Left cardiac atrium (tissue), 4 donors: Measurements from ENCODE around the gene DGCR6L. TPM values are rescaled to one million over a fixed set of nuclear protein-coding genes. Genes with fewer than 3 reads are reported as not detected.
"Not testable (repeated sequence)": the region's sequence is repeated elsewhere in the genome, so short reads cannot be mapped to it uniquely, and the experiment has no call there.

Experiments used
- ATAC-seq, 2 donors: fragments of 200-7000 bp; cut with Tn5 transposase; one replicate each; pipeline ENCODE4 v1.9.1; 2020; ENCODE audit warnings: mild to moderate bottlenecking in 2 of 2, moderate library complexity in 2 of 2
- DNase-seq: peaks from one replicate; pipeline ENCODE4 v3.0.0-alpha.2; 2020
- intact Hi-C, 2 donors: fragments of 100-400 bp; cut with DNase I; formaldehyde crosslinking; loops; one replicate each; pipeline versions ENCODE4 v1.14.1 to v1.15.1; 2022 to 2023
- total RNA-seq, 2 donors: library from RNA; stranded (reverse); fragmentation: NEBNext Ultra II Directional; extraction: Animal tissue kit (Norgen Biotek cat#: 25700); gene quantifications; one replicate each; pipeline ENCODE4 v1.2.1, GENCODE V29; 2021
- donor health status: DM: no; HTN: yes; CAD: no.
- donor health status: DM: no; HTN: yes; CAD: no; lungs with severe emphysema.
- donor health status: DM: yes; HTN: yes; CAD: no.
- donor health status: Dilated cardiomyopathy.

DGCR6L gene
- total RNA-seq, 2 donors from 2014 or later: 35.1 to 41.3 TPM

- intact Hi-C loops: no loop called here
- no peak for ATAC-seq
- no peak for DNase-seq
Observed at GRCh38 chr22:20282901-20283673, 36.8 kb downstream of the DGCR6L start.

- DNase-seq (no peak), ATAC-seq (no peak)
- intact Hi-C loops: no loop called here
Observed at GRCh38 chr22:20281891-20282290, 38.0 kb downstream of the DGCR6L start.

GRCh38 chr22:20281473-20281872, 38.4 kb downstream of the DGCR6L start:
- DNase-seq, intact Hi-C loops, ATAC-seq: not testable (repeated sequence)

- no peak for ATAC-seq
- intact Hi-C loops: no loop called here
- no peak for DNase-seq
Observed at GRCh38 chr22:20280866-20281265, 39.0 kb downstream of the DGCR6L start.

GRCh38 chr22:20280163-20280562, 39.7 kb downstream of the DGCR6L start:
- intact Hi-C loops, DNase-seq, ATAC-seq: not testable (repeated sequence)

- ATAC-seq: no peak
- DNase-seq: no peak
- intact Hi-C loops: no loop called here
Observed at GRCh38 chr22:20279662-20280134, 40.2 kb downstream of the DGCR6L start.

GRCh38 chr22:20278726-20279490, 41.0 kb downstream of the DGCR6L start:
- ATAC-seq, intact Hi-C loops, DNase-seq: not testable (repeated sequence)

GRCh38 chr22:20277936-20278635, 41.8 kb downstream of the DGCR6L start:
- intact Hi-C loops: not testable (repeated sequence)

GRCh38 chr22:20276468-20276867, 43.4 kb downstream of the DGCR6L start:
- intact Hi-C loops: no loop called here
- DNase-seq (no peak), ATAC-seq (no peak)

More at GRCh38 chr22:20277936-20278635, 41.8 kb downstream of the DGCR6L start:
- not testable (repeated sequence) for DNase-seq, ATAC-seq

GRCh38 chr22:20275836-20276235, 44.0 kb downstream of the DGCR6L start:
- DNase-seq: no peak
- ATAC-seq: no peak
- intact Hi-C loops: no loop called here

- DNase-seq: not testable (repeated sequence)
Observed at GRCh38 chr22:20275325-20275724, 44.5 kb downstream of the DGCR6L start.

GRCh38 chr22:20274374-20274773, 45.5 kb downstream of the DGCR6L start:
- not testable (repeated sequence) for DNase-seq, ATAC-seq
- intact Hi-C loops: loop anchor here in 1 of 2 donors (5.0 kb wide), 1 partner anchor 102 kb away; no protein-coding TSS in a partner anchor

More at GRCh38 chr22:20275325-20275724, 44.5 kb downstream of the DGCR6L start:
- ATAC-seq, intact Hi-C loops: not testable (repeated sequence)

- ATAC-seq (peak in 1 of 2 donors; percentile 20), DNase-seq (no peak)
- intact Hi-C loops: loop anchor here in 1 of 2 donors (5.0 kb wide), 1 partner anchor 101 kb away; no protein-coding TSS in a partner anchor
Observed at GRCh38 chr22:20273758-20274181, 46.1 kb downstream of the DGCR6L start.

- DNase-seq: no peak
- intact Hi-C loops: loop anchor here in 1 of 2 donors (5.0 kb wide), 1 partner anchor 100 kb away; no protein-coding TSS in a partner anchor
- ATAC-seq: no peak
Observed at GRCh38 chr22:20272700-20273099, 47.2 kb downstream of the DGCR6L start.

GRCh38 chr22:20272174-20272573, 47.7 kb downstream of the DGCR6L start:
- intact Hi-C loops: loop anchor here in 1 of 2 donors (5.0 kb wide), 1 partner anchor 100 kb away; no protein-coding TSS in a partner anchor
- ATAC-seq (no peak), DNase-seq (no peak)

- no peak for DNase-seq
- ATAC-seq: no peak
- intact Hi-C loops: loop anchor here in 1 of 2 donors (5.0 kb wide), 1 partner anchor 99 kb away; no protein-coding TSS in a partner anchor
Observed at GRCh38 chr22:20271114-20271994, 48.5 kb downstream of the DGCR6L start.

- intact Hi-C loops: loop anchor here in 1 of 2 donors (5.0 kb wide), 1 partner anchor 98 kb away; no protein-coding TSS in a partner anchor
- not testable (repeated sequence) for ATAC-seq, DNase-seq
Observed at GRCh38 chr22:20270190-20271113, 49.4 kb downstream of the DGCR6L start.
